Sigmoid colon (tissue), 7 donors: ENCODE data around the gene SMC1B. TPM values are rescaled to one million over a fixed set of nuclear protein-coding genes. Genes with fewer than 3 reads are reported as not detected.

Source experiments
- DNase-seq: peaks from one replicate; pipeline ENCODE4 v3.0.0-alpha.2; 2019
- H3K27ac ChIP-seq, 4 donors: fragments of 200-600 bp; sonication (generic); one replicate each; pipeline ENCODE4 v1.5.1; 2016 to 2019; ENCODE audit warnings: mild to moderate bottlenecking in 1 of 4
- H3K27me3 ChIP-seq, 3 donors: fragments of 200-600 bp; sonication (generic); one replicate each; pipeline ENCODE4 v1.5.1; 2019; ENCODE audit warnings: mild to moderate bottlenecking in 1 of 3
- H3K36me3 ChIP-seq, 4 donors: fragments of 200-600 bp; sonication (generic); one replicate each; pipeline ENCODE4 v1.5.1; 2016 to 2019
- H3K4me1 ChIP-seq, 4 donors: fragments of 200-600 bp; sonication (generic); one replicate each; pipeline ENCODE4 v1.5.1; 2017 to 2019
- H3K4me3 ChIP-seq, 4 donors: fragments of 200-600 bp; sonication (generic); one replicate each; pipeline ENCODE4 v1.5.1; 2017 to 2019; ENCODE audit warnings: mild to moderate bottlenecking in 2 of 4, moderate library complexity in 1 of 4
- H3K9me3 ChIP-seq, 4 donors: fragments of 200-600 bp in 3 of 4; sonication (generic) in 3 of 4; one replicate each; pipeline versions ENCODE4 v1.5.1 to v1.6.1; 2013 to 2019
- EP300 ChIP-seq, 4 donors: sonication (generic); formaldehyde crosslinking; IDR thresholded peaks; one replicate each; pipeline ENCODE4 v1.6.1; 2017; ENCODE audit warnings: antibody characterized with exemption in 4 of 4
- POLR2A ChIP-seq, 2 donors: fragments of 450-650 bp; IDR thresholded peaks; one replicate each; pipeline ENCODE4 v1.6.1; 2016; ENCODE audit warnings: antibody characterized with exemption in 2 of 2, mild to moderate bottlenecking in 2 of 2, moderate library complexity in 2 of 2
- POLR2AphosphoS5 ChIP-seq, 4 donors: sonication (generic); formaldehyde crosslinking; IDR thresholded peaks; one replicate each; pipeline ENCODE4 v1.6.1; 2017; ENCODE audit warnings: antibody characterized with exemption in 4 of 4
- WGBS, 2 donors: extraction: QIAGEN DNeasy Blood & Tissue Kit; methylation state at CpG; one replicate each; pipeline ENCODE4 v1.1.7; 2013; 5-methylcytosine and 5-hydroxymethylcytosine counted together
- intact Hi-C: fragments of 100-400 bp; cut with DNase I; formaldehyde crosslinking; loops from one replicate; pipeline ENCODE4 v1.15.1; 2023
- polyA plus RNA-seq, 3 donors: library from polyadenylated mRNA; stranded (reverse); fragments of 200-250 nt; gene quantifications; one replicate each; pipeline ENCODE4 v1.2.3, GENCODE V29; 2013
- total RNA-seq, 4 donors: library from RNA; depleted of rRNA; stranded (reverse); fragments of >200 nt; gene quantifications; one replicate each; pipeline ENCODE4 v1.1.0, GENCODE V29; 2016
- TF ChIP-seq, protein P1 (sequence below), 4 experiments: fragments of 450-650 bp in 3 of 4; fragments of 200-600 bp in 1 of 4; IDR thresholded peaks; one replicate each; pipeline ENCODE4 v1.5.1; 2016 to 2019; ENCODE audit warnings: antibody characterized with exemption in 4 of 4, mild to moderate bottlenecking in 3 of 4, moderate library complexity in 2 of 4
- donor health status: healthy with polysubstance abuse.
- donor health status: Bipolar disorder and iron deficiency.
- donor health status: healthy.

The SMC1B gene
- total and polyA plus RNA-seq, 7 donors: 0.07 TPM; not detected in 6

DNA sequence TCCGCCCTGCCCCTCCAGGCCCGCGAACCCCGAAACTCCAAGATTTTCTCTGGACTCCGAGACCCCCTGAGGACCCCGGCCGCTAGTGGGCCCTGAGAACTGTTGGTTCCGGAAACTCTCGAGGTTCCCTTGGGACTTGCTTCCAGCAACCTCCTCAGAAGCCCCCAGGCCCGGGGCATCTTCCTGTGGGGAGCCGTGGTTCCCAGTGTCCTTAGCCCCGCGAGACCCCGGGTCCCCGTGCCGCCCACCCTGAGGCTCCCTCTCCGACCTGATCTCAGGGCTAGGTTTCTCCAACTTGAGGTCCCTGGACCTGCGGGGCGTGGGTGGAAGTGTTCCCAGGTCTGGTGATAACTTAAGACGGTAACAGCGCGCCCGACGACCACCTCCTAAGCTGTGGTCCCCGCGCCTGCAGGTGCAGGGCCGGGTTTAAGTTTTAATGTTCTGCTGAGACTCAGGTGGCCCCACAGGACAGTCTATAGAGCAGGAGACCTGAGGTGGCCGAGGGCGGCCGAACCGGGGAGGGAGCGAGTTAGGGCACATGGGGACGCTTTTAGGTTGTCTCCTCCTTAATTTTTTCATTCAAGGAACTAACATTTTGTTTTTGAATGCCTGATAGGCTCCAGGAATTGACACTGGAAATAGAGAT is 102.9 kb downstream of the SMC1B start:
- TF ChIP-seq EP300 (IDR thresholded peaks at IDR 0.05) (no peak), POLR2AphosphoS5 (IDR thresholded peaks at IDR 0.05) (no peak)
- H3K27me3 ChIP-seq: no peaks in the 10 kb centered on the region
- no peaks in the 10 kb centered on the region for H3K9me3 ChIP-seq
- peak overlapping the region; percentile 84 to 97 (median 95) for H3K4me3 ChIP-seq
- intact Hi-C loops: loop anchor here (5.0 kb wide), 1 partner anchor 127 kb away; no protein-coding TSS in a partner anchor
- H3K4me1 ChIP-seq: peaks cover 0 to 20% (median 20%) of the 10 kb centered on the region in 4 donors
- peak overlapping the region; percentile 83 to 90 (median 86) for H3K27ac ChIP-seq
- 6 to 15% methylated on average over 33 of the region's 33 CpGs for WGBS, 2 donors
- peak; percentile 76 for DNase-seq
- no peaks in the 10 kb centered on the region for H3K36me3 ChIP-seq

DNA sequence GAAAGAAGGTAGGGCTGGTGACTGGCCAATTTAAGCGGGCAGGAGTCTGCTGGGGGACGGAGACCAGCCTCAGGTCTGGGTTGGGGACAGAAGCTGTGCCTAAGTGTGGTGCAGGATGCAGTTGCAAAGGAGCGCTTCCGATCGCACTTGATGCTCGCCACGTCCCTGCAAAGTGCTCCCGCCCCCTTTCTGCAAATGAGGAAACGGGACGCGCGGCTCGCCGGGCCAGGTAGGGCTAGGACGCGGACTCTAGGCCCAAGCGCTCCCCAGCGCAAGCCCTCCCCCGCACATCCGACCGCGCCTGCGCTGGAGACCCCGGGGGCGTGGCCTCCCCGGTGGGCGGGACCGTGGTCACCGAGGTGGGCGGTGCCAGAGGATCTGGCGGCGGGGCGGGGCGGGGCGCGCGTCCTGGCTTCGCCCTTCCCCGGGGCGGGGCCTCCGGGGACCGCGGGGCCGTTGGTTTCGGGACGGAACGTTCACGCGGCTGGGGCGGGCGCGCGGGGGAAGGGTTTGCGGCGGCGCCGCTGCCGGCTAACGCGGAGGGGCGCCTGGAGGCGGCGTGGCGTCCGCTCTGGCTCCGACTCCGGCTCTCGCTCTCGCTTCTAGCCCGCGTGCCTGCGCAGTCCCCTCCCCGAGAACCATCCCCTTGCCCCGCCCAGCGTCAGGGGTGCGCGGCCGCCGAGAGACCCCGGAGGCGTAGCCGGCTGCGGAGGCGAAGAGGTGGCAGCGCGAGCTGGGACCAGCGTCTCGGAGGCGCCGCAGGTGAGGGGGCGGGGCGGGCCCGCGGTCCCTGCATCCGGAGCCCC is 103.8 kb downstream of the SMC1B start, which contains the start of gene FAM118A:
Gene FAM118A (plus strand): TSS at position 513 of the 806 bp plus-strand sequence. CDS start 12,446 bp downstream, outside the sequence.
- H3K4me1 ChIP-seq: peaks cover 0 to 20% (median 20%) of the 10 kb centered on the region in 4 donors
- no peaks in the 10 kb centered on the region for H3K9me3 ChIP-seq
- WGBS, 2 donors: 1% methylated on average over 95 of the region's 95 CpGs
- peak; percentile 96 for DNase-seq
- intact Hi-C loops: loop anchor here (5.0 kb wide), 2 partner anchors 37 to 128 kb away; no protein-coding TSS in a partner anchor
- peak within 1 kb of the TSS; percentile 83 to 90 (median 86) for H3K27ac ChIP-seq
- H3K4me3 ChIP-seq: peak within 1 kb of the TSS; percentile 84 to 97 (median 95)
- H3K36me3 ChIP-seq: no peaks in the 10 kb centered on the region
- TF ChIP-seq EP300 (IDR thresholded peaks at IDR 0.05) (no peak), POLR2AphosphoS5 (IDR thresholded peaks at IDR 0.05) (peak; percentile 54 to 91 (median 86)), POLR2A (IDR thresholded peaks at IDR 0.05) (peak; percentile 50 to 54)
- TF ChIP-seq, protein P1, sequence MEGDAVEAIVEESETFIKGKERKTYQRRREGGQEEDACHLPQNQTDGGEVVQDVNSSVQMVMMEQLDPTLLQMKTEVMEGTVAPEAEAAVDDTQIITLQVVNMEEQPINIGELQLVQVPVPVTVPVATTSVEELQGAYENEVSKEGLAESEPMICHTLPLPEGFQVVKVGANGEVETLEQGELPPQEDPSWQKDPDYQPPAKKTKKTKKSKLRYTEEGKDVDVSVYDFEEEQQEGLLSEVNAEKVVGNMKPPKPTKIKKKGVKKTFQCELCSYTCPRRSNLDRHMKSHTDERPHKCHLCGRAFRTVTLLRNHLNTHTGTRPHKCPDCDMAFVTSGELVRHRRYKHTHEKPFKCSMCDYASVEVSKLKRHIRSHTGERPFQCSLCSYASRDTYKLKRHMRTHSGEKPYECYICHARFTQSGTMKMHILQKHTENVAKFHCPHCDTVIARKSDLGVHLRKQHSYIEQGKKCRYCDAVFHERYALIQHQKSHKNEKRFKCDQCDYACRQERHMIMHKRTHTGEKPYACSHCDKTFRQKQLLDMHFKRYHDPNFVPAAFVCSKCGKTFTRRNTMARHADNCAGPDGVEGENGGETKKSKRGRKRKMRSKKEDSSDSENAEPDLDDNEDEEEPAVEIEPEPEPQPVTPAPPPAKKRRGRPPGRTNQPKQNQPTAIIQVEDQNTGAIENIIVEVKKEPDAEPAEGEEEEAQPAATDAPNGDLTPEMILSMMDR (IDR thresholded peaks at IDR 0.05): no peak
- no peaks in the 10 kb centered on the region for H3K27me3 ChIP-seq

DNA sequence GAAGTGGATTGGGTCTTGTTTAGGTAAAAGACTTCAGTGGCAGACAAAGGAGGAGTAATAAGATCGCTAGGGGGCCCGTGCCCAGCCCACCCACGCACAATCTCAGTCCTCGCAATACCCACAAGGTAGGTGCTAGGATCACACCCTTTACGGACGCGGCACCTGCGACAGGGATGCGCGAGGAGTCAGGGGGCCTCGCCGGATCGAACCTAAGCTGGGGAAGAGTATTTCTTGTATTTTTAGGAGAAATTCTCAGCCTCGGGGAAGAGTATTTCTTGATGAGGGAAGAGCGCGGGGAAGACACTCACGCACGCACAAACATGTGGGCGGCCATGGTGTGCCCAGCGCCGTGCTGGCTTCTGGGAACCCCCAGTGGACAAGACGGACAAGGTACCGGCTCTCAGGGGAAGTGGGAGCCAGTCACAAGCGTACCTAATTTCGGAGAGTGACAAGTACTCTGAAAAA is 104.4 kb downstream of the SMC1B start:
- intact Hi-C loops: loop anchor here (5.0 kb wide), 1 partner anchor 37 kb away; no protein-coding TSS in a partner anchor
- H3K27me3 ChIP-seq: no peaks in the 10 kb centered on the region
- TF ChIP-seq EP300 (IDR thresholded peaks at IDR 0.05) (no peak), POLR2AphosphoS5 (IDR thresholded peaks at IDR 0.05) (no peak), POLR2A (IDR thresholded peaks at IDR 0.05) (no peak)
- TF ChIP-seq, protein P1 (IDR thresholded peaks at IDR 0.05): no peak
- H3K4me1 ChIP-seq: peaks cover 0 to 20% (median 20%) of the 10 kb centered on the region in 4 donors
- WGBS, 2 donors: 37 to 39% methylated on average over 25 of the region's 25 CpGs
- H3K36me3 ChIP-seq: no peaks in the 10 kb centered on the region
- no peak for DNase-seq
- no peaks in the 10 kb centered on the region for H3K9me3 ChIP-seq
- peak overlapping the region; percentile 83 to 90 (median 86) for H3K27ac ChIP-seq
- H3K4me3 ChIP-seq: peak overlapping the region; percentile 40 to 96 (median 89)

DNA sequence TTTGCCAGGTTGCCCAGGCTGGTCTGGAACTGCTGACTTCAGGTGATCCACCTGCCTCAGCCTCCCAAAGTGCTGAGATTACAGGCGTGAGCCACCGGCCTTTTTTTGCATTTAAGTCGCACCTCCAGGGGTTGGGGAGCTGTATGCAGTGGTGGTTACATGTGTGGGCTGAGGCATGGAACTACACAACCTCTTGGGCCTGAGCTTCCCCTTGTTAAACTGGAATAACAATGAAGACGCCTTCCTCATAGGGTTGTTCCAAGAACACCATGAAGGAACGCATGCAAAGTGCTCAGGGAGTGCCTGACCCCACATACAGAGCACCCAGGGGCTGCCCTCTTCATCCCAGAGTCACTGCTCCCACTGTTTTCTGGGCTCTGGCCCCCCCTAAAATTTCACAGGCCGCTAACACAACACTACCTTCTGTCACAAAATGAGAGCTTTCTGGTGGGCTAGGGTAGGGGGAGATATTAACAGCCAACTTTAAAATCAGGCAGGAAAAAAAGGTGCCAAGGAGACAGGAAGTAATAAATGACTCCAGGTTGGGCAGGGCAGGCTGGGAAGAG is 104.9 kb downstream of the SMC1B start:
- TF ChIP-seq, protein P1 (IDR thresholded peaks at IDR 0.05): no peak
- TF ChIP-seq EP300 (IDR thresholded peaks at IDR 0.05) (no peak), POLR2A (IDR thresholded peaks at IDR 0.05) (no peak), POLR2AphosphoS5 (IDR thresholded peaks at IDR 0.05) (no peak)
- Histone ChIP-seq H3K4me3 (no peak overlapping the region), H3K4me1 (peaks cover 0 to 20% (median 20%) of the 10 kb centered on the region in 4 donors), H3K27me3 (no peaks in the 10 kb centered on the region), H3K27ac (peak overlapping the region in 1 of 4 donors; percentile 83), H3K9me3 (no peaks in the 10 kb centered on the region), H3K36me3 (no peaks in the 10 kb centered on the region)
- 70 to 83% methylated on average over 6 of the region's 6 CpGs for WGBS, 2 donors
- intact Hi-C loops: loop anchor here (5.0 kb wide), 1 partner anchor 36 kb away; no protein-coding TSS in a partner anchor
- DNase-seq: no peak
